GM18517 (cell line): Measurements from ENCODE around the gene DMC1.
"Not testable (repeated sequence)": the region's sequence is repeated elsewhere in the genome, so short reads cannot be mapped to it uniquely, and the experiment has no call there.

Experiments used
- ATAC-seq: cut with Tn5 transposase; IDR thresholded peaks from one replicate; pipeline ENCODE4 v1.9.1; 2021; ENCODE audit warnings: mild to moderate bottlenecking, moderate library complexity; ENCODE audit not compliant: unreplicated experiment

The DMC1 gene

DNA sequence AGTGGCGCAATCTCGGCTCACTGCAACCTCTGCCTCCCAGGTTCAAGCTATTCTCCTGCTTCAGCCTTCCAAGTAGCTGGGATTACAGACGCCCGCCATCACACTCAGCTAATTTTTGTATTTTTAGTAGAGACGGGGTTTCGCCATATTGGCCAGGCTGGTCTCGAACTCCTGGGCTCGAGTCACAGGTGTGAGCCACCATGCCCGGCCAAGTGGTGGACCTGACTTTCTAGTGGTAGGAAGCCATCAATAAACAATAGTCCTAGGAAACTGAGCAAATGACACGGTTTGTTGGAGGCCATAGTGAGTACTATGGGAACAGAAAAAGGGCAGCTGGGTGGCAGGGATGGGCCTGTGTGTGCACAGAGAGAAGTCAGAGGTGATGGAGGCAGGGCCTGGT is 99.8 kb downstream of the DMC1 start:
- ATAC-seq = not testable (repeated sequence)

GRCh38 chr22:38469306-38469781 is 100.6 kb downstream of the DMC1 start:
- ATAC-seq = no peak
